GM06990 (cell line): ENCODE measurements around the gene KRT79.

ENCODE experiments used
- DNase-seq: peaks from one replicate; pipeline ENCODE4 v3.0.0-alpha.2; 2011; ENCODE audit not compliant: insufficient read length; ENCODE audit errors: extremely low read depth
- H3K27me3 ChIP-seq: replicated peaks from 2 replicates; pipeline ENCODE4 v1.6.0; 2011; ENCODE audit warnings: low read length; ENCODE audit not compliant: control insufficient read depth, insufficient read depth
- H3K36me3 ChIP-seq: 2 replicates; pipeline ENCODE4 v1.5.1; 2011; ENCODE audit warnings: low read length; ENCODE audit not compliant: control insufficient read depth, insufficient read depth
- H3K4me3 ChIP-seq: replicated peaks from 2 replicates; pipeline ENCODE4 v1.5.1; 2011; ENCODE audit warnings: low read depth, mild to moderate bottlenecking, control low read depth, low read length
- CTCF ChIP-seq: IDR thresholded peaks from 2 replicates; pipeline ENCODE4 v1.5.1; 2011; ENCODE audit warnings: low read length, control low read depth, mild to moderate bottlenecking, inconsistent platforms; ENCODE audit not compliant: insufficient read depth, poor library complexity, severe bottlenecking

Gene KRT79

GRCh38 chr12:52837781-52838608 is 3.9 kb upstream of the KRT79 start:
- DNase-seq, result no peak
- no peak for TF ChIP-seq CTCF
- H3K4me3 ChIP-seq, result no peak overlapping the region
- no peaks in the 10 kb centered on the region for H3K36me3 ChIP-seq
- H3K27me3 ChIP-seq, result no peaks in the 10 kb centered on the region; the same call in none of the 2 replicates

- DNase-seq, result no peak
- TF ChIP-seq CTCF, result no peak
- no peaks in the 10 kb centered on the region; the same call in none of the 2 replicates for H3K27me3 ChIP-seq
- H3K36me3 ChIP-seq, result no peaks in the 10 kb centered on the region
- H3K4me3 ChIP-seq, result no peak overlapping the region
Observed at GRCh38 chr12:52837413-52837741, 3.3 kb upstream of the KRT79 start.

GRCh38 chr12:52836491-52837412 is 2.6 kb upstream of the KRT79 start:
- H3K27me3 ChIP-seq, result no peaks in the 10 kb centered on the region; the same call in none of the 2 replicates
- DNase-seq, result no peak
- TF ChIP-seq CTCF, result no peak

GRCh38 chr12:52836042-52836466 is 1.9 kb upstream of the KRT79 start:
- TF ChIP-seq CTCF, result no peak
- no peak for DNase-seq
- Histone ChIP-seq H3K36me3 (no peaks in the 10 kb centered on the region), H3K27me3 (no peaks in the 10 kb centered on the region; the same call in none of the 2 replicates), H3K4me3 (no peak overlapping the region)

More at GRCh38 chr12:52836491-52837412, 2.6 kb upstream of the KRT79 start:
- no peaks in the 10 kb centered on the region for H3K36me3 ChIP-seq
- H3K4me3 ChIP-seq, result no peak overlapping the region

- no peak for DNase-seq
- no peaks in the 10 kb centered on the region; the same call in none of the 2 replicates for H3K27me3 ChIP-seq
- no peaks in the 10 kb centered on the region for H3K36me3 ChIP-seq
- H3K4me3 ChIP-seq, result no peak overlapping the region
- no peak for TF ChIP-seq CTCF
Observed at GRCh38 chr12:52835271-52836041, 1.3 kb upstream of the KRT79 start.
